HG03175 (cell line): Measurements from ENCODE around the gene DMGDH.

Experiments used
- ATAC-seq: cut with Tn5 transposase; IDR thresholded peaks from one replicate; pipeline ENCODE4 v1.9.1; 2021; ENCODE audit warnings: mild to moderate bottlenecking, moderate library complexity; ENCODE audit not compliant: unreplicated experiment

DMGDH gene

GRCh38 chr5:78979909-78980308 lies 89.6 kb downstream of the DMGDH start:
- no peak for ATAC-seq

GRCh38 chr5:78979117-78979742 lies 90.2 kb downstream of the DMGDH start:
- ATAC-seq, result no peak

GRCh38 chr5:78975035-78975434 lies 94.4 kb downstream of the DMGDH start:
- ATAC-seq, result no peak

- ATAC-seq, result no peak
These were observed 94.9 kb downstream of the DMGDH start for GRCh38 chr5:78974601-78975000.

GRCh38 chr5:78974011-78974410 lies 95.5 kb downstream of the DMGDH start:
- no peak for ATAC-seq

- ATAC-seq, result no peak
These were observed 96.6 kb downstream of the DMGDH start for GRCh38 chr5:78972654-78973428.

GRCh38 chr5:78971998-78972397 lies 97.5 kb downstream of the DMGDH start:
- no peak for ATAC-seq

GRCh38 chr5:78968781-78969180 lies 100.7 kb downstream of the DMGDH start:
- no peak for ATAC-seq

GRCh38 chr5:78964889-78965288 lies 104.6 kb downstream of the DMGDH start:
- no peak for ATAC-seq

- no peak for ATAC-seq
These were observed 107.7 kb downstream of the DMGDH start for GRCh38 chr5:78961743-78962142.

GRCh38 chr5:78959767-78960166 lies 109.7 kb downstream of the DMGDH start:
- no peak for ATAC-seq

GRCh38 chr5:78958672-78959445 lies 110.6 kb downstream of the DMGDH start:
- no peak for ATAC-seq

GRCh38 chr5:78956901-78957300 lies 112.6 kb downstream of the DMGDH start:
- no peak for ATAC-seq

GRCh38 chr5:78953092-78953800 lies 116.2 kb downstream of the DMGDH start:
- no peak for ATAC-seq
